CD4-positive, alpha-beta T cell treated with Interleukin-17A for 1 hour (primary cell): ENCODE data around the gene FANCE.
"Not testable (repeated sequence)": the region's sequence is repeated elsewhere in the genome, so short reads cannot be mapped to it uniquely, and the experiment has no call there.

Experiments
- DNase-seq: peaks from one replicate; pipeline ENCODE4 v3.0.0-alpha.2; 2020

The FANCE gene

DNA sequence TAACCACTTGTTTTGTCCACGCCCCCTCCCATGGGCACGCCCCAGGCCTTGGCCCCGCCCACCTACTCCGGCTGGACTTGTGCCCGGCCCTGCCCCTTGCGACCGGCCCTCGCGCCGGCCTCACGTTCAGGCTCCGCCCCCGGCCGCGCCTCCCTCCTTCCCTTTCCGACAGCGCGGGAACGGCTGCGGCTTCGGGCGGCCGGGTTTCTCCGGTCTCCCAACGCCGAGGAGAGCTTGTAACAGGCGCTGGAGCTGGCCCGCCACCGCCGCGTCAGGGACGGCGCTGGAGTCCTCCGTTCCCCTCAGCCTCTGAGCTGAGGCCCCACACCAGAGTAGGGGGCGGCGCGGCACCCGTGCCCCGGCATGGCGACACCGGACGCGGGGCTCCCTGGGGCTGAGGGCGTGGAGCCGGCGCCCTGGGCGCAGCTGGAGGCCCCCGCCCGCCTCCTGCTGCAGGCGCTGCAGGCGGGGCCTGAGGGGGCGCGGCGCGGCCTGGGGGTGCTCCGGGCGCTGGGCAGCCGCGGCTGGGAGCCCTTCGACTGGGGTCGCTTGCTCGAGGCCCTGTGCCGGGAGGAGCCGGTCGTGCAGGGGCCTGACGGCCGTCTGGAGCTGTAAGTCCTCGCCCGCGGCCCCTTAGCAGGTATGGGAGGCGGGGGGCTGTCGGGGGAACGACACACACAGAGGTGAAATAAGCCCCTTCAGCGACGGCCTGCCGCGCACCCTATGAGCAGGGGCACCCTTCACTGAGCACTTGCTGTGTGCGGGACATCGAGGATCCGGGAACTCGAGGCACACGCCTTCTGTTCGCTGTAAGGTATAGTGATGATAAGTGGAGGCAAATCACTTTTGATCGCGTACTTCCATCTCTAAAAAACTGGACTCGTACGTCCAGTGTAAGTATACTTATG is at the start of gene FANCE:
FANCE (plus strand) TSS at position 156 of the 908 bp plus-strand sequence; CDS start at position 364, 208 bp downstream.
- DNase-seq = peak; percentile 95

DNA sequence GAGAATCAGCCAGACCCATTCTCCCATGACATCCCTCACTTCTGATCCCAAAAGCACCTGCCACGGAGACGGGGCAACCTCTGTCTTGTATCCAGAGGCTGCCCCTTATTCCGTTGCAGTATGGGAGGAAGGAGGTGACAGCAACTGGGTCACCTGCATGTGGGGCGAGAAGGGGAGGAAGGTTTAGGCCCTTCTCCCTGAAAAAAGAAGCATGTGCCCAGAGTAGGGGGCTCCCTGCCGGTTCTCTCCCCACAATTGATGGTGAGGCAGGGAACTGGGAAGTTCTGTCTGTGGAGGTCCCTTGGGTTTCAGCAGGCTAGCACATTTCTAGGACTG is 49.3 kb upstream of the FANCE start:
- no peak for DNase-seq

- DNase-seq = no peak
These were observed 48.3 kb upstream of the FANCE start for GRCh38 chr6:35403544-35404442.

DNA sequence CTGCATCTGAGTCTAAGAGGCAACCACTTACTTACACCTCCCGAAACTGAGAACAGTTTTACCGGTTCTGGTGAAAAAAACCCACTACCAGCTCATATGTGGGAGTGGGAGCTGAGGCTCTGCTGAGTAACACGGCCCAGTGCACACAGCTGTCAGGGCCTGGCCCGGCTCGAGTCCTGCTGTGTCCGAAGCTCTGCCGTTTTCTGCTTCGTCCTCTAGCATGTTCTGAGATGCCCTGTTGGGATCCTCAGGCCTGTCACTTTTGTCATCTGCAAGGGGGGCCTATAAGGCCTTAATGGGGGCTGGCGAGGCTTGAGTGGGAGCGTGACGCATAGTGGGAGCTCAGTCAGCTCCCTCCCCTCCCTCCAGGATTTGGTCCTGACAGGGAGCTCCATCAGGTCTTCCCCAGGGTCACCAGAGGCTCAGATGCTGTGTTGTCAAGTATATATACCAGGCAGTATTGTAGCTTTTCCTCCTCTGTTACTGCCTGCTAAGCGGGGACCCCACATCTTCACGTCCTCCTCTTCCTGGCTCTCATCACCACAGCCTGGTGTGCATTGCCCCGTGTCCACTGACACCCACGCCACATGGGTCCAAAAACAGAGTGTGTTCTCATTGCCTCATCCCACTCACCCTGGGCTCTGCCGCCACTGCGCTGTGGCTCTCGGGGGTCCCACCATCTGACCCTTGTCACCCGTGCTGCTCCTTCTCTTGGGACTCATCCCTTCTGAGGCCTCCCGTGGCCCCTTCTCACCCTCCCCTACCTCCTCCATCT is 45.2 kb upstream of the FANCE start:
- no peak for DNase-seq

- no peak for DNase-seq
These were observed 42.9 kb upstream of the FANCE start for GRCh38 chr6:35409245-35409644.

GRCh38 chr6:35410131-35410530 is 42.0 kb upstream of the FANCE start:
- DNase-seq = no peak

DNA sequence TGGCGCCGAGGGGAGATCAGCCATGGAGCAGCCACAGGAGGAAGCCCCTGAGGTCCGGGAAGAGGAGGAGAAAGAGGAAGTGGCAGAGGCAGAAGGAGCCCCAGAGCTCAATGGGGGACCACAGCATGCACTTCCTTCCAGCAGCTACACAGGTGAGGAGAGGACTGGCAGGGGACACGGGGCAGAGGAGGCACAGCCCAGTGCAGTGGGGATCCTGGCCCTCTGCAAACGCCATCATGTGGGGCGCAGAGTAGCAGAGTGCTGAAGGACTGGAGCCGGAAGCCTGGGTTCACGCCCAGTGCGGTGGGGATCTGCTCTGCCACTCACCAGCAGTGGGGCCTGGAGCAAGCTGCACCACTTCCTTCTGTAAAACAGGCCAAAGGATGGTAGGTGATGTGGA is 41.1 kb upstream of the FANCE start:
- DNase-seq = no peak

- DNase-seq = no peak
These were observed 40.0 kb upstream of the FANCE start for GRCh38 chr6:35412102-35412501.

GRCh38 chr6:35413911-35414310 is 38.2 kb upstream of the FANCE start:
- no peak for DNase-seq

- DNase-seq = peak; percentile 42
These were observed 36.9 kb upstream of the FANCE start for GRCh38 chr6:35415065-35415891.

GRCh38 chr6:35417979-35418661 is 34.0 kb upstream of the FANCE start:
- DNase-seq = no peak

DNA sequence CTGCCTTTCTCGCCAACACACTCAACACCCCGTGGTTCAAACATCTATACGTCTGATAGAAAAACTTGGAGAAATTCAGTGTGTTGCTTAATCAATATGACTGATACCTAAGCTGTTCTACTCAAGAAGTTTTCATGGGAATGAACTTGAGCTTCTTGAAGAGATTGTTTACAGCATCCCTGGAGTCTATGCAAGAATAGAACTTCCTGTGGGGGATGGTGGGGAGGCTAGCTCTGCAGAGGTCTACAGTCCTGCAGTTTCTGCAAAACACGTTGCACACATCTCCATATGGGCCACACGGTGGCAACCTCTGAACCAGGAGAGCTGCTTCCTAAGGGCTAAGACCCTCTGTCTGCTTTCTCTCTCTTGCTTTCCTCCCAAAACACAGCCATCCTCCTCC is 32.7 kb upstream of the FANCE start:
- DNase-seq = peak; percentile 10

- DNase-seq = no peak
These were observed 32.2 kb upstream of the FANCE start for GRCh38 chr6:35419961-35420360.

DNA sequence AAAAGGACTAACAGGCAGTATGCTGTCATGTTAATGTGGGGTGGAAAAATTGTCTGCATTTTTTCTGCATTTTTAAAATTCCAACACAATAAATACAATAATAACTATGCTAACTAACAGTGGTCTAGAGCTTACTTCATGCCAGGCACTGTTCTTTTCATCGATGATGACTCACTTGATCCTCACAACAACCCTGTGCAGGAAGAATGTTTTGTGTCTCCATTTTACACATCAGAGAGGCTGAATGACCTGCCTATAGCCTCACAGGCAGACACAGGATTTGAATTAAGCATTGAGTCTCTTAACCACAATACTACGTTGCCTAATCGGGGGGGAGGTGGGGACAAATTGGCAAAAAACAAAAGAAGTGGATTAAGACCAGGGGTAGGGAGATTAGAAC is 26.9 kb upstream of the FANCE start:
- DNase-seq = no peak

DNA sequence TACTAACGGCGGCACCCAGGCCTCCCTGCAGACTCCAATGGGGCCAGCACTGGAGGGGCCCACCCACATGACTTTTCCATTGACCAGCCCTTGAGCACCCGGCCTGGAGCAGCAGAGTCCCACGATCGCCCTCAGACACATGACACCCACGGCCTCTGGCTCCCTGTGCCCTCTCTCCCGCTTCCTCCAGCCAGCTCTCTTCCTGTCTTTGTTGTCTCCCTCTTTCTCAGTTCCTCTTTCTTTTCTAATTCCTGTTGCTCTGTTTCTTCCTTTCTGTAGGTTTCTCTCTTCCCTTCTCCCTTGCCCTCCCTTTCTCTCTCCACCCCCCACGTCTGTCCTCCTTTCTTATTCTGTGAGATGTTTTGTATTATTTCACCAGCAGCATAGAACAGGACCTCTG is 26.1 kb upstream of the FANCE start:
- DNase-seq = no peak

GRCh38 chr6:35427435-35427834 is 24.7 kb upstream of the FANCE start:
- no peak for DNase-seq

DNA sequence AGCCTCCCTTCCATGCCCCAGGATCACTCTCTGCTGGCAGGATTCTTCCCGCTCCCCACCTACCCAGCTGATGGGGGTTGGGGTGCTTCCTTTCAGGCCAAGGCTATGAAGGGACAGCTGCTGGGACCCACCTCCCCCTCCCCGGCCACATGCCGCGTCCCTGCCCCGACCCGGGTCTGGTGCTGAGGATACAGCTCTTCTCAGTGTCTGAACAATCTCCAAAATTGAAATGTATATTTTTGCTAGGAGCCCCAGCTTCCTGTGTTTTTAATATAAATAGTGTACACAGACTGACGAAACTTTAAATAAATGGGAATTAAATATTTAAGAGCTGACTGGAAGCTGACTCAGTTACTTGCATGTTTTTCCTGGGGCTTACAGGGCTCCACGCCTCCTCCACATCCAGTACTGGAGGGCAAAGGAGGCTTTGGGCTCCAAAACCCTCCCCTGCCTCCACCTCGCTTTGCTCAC is 24.3 kb upstream of the FANCE start:
- DNase-seq = no peak

DNA sequence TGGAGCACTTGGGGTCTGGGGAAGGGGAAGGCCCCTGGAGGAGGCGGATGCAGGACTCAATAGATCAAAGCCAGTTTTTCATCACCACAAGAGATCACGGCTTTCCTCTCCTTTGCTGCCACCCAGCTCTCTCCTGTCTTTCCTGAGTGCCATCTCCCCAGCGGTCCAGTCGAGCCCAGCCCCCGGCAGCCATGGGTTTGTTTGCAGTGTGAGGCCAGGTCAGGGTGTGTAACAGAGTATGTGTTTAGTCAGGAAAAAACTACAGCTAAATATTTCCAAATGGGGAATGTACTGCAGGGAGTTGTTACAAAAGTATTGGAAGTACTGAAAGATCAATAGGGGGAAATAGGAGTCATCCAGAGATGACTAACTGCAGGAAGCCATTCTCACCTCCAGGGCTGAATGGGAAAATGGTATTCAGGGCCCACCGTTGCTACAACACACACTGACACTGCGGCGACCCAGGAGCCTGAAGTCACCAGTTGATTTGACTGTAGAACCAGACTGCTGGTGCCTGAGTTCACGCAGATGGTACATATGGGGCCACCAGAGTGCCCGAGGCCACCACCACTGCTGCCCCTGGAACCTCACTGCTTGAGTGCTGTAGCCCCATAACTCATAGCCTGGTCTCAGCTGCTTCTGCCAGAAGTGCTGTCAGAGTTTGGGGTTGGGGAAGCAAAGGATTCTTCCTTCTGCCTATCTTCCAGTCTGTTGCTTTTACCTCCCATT is 23.6 kb upstream of the FANCE start:
- DNase-seq = no peak

DNA sequence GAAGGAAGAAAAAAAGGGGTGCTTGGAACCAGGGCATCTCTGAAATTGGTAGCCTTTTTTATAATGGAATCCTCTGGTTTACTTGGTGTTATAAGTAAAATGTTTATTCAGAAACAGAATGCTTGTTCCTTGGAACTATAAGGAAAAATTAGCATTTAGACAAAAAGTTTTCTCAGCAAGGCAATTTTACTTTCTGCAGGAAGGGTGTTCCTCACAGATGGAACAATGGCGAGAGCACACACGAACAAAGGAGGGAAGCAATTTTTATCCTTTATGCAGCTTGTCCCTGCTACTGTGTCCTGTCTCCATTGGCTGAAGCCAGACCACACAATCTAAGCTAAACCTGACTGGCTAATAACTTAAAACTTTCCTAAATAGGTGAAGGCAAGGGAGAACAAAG is 22.7 kb upstream of the FANCE start:
- no peak for DNase-seq

GRCh38 chr6:35432291-35432690 is 19.8 kb upstream of the FANCE start:
- no peak for DNase-seq

- not testable (repeated sequence) for DNase-seq
These were observed 19.4 kb upstream of the FANCE start for GRCh38 chr6:35432702-35433101.
